B cell (primary cell): Measurements from ENCODE around the gene SLC25A13. TPM values are rescaled to one million over a fixed set of nuclear protein-coding genes. Genes with fewer than 3 reads are reported as not detected.

ENCODE experiments used
- ATAC-seq: fragments of 200-7000 bp; cut with Tn5 transposase; one replicate; pipeline ENCODE4 v1.10.0; 2021; ENCODE audit warnings: low read depth, mild to moderate bottlenecking, moderate number of reproducible peaks, moderate library complexity
- CTCF ChIA-PET: fragments of 350-600 bp; sonication (Branson Sonifier 250); formaldehyde crosslinking; loops from one replicate; lab custom pipeline; 2021; ENCODE audit warnings: antibody characterized with exemption, inconsistent platforms; lab: Charles Lee
- POLR2A ChIA-PET: fragments of 350-600 bp; sonication (Branson Sonifier 250); formaldehyde crosslinking; loops from one replicate; lab custom pipeline; 2021; ENCODE audit warnings: antibody characterized with exemption; lab: Charles Lee
- DNase-seq: peaks from one replicate; pipeline ENCODE4 v3.0.0; 2013
- H2AFZ ChIP-seq: 2 replicates; pipeline ENCODE4 v1.6.1; 2012; ENCODE audit warnings: mild to moderate bottlenecking, low read depth, low read length; ENCODE audit not compliant: insufficient read depth, poor library complexity, severe bottlenecking
- H3K27ac ChIP-seq, 2 donors: 1 replicate in 1 of 2; 2 replicates in 1 of 2; pipeline ENCODE4 v1.5.1; 2012 to 2013; ENCODE audit warnings: low read length in 2 of 2, mild to moderate bottlenecking in 2 of 2, moderate library complexity in 1 of 2
- H3K27me3 ChIP-seq, 4 experiments: fragments of 200-600 bp in 1 of 4; sonication (generic) in 1 of 4; replicated peaks in 1 of 4; 1 replicate in 2 of 4; 2 replicates in 2 of 4; pipeline versions ENCODE4 v1.6.1 to v1.7.0; 2013 to 2016; ENCODE audit warnings: low read length in 3 of 4, mild to moderate bottlenecking in 2 of 4, mixed read lengths in 1 of 4, moderate library complexity in 1 of 4; ENCODE audit not compliant: insufficient read depth in 4 of 4, control insufficient read depth in 3 of 4; ENCODE audit errors: control extremely low read depth in 1 of 4
- H3K36me3 ChIP-seq, 2 experiments: replicated peaks in 1 of 2; 1 replicate in 1 of 2; 2 replicates in 1 of 2; pipeline versions ENCODE4 v1.6.1 to v1.7.1; 2013; ENCODE audit warnings: low read length in 1 of 2; ENCODE audit not compliant: insufficient read depth in 2 of 2, control insufficient read depth in 1 of 2; ENCODE audit errors: control extremely low read depth in 1 of 2, extremely low read depth in 1 of 2
- H3K4me1 ChIP-seq, 2 donors: fragments of 200-600 bp in 1 of 2; sonication (generic) in 1 of 2; 1 replicate in 1 of 2; 2 replicates in 1 of 2; pipeline versions ENCODE4 v1.5.1 to v1.6.1; 2013 to 2017; ENCODE audit warnings: low read length in 2 of 2; ENCODE audit not compliant: control insufficient read depth in 2 of 2, insufficient read depth in 2 of 2
- H3K4me2 ChIP-seq: replicated peaks from 2 replicates; pipeline ENCODE3; 2012; ENCODE audit warnings: mild to moderate bottlenecking, low read depth, low read length; ENCODE audit not compliant: poor library complexity, severe bottlenecking
- H3K4me3 ChIP-seq, 5 experiments: fragments of 200-600 bp in 1 of 5; sonication (generic) in 1 of 5; 1 replicate in 3 of 5; 2 replicates in 2 of 5; pipeline versions ENCODE4 v1.5.1 to v1.7.0; 2011 to 2016; ENCODE audit warnings: low read length in 4 of 5, mild to moderate bottlenecking in 4 of 5, low read depth in 2 of 5, control low read depth in 1 of 5, moderate library complexity in 1 of 5; ENCODE audit not compliant: insufficient read depth in 1 of 5; ENCODE audit errors: control extremely low read depth in 1 of 5, extremely low read depth in 1 of 5
- H3K79me2 ChIP-seq: fragments of 200-600 bp; sonication (generic); one replicate; pipeline ENCODE4 v1.6.0; 2016; ENCODE audit warnings: low read length; ENCODE audit not compliant: control insufficient read depth, insufficient read depth
- H3K9ac ChIP-seq: fragments of 200-600 bp; sonication (generic); 2 replicates; pipeline ENCODE4 v1.6.1; 2017; ENCODE audit warnings: mild to moderate bottlenecking, low read length, moderate library complexity
- H3K9me3 ChIP-seq, 3 donors: one replicate each; pipeline versions ENCODE4 v1.6.1 to v1.7.1; 2013; ENCODE audit warnings: low read length in 2 of 3; ENCODE audit not compliant: control insufficient read depth in 2 of 3, insufficient read depth in 1 of 3; ENCODE audit errors: control extremely low read depth in 1 of 3
- H4K20me1 ChIP-seq: 2 replicates; pipeline ENCODE4 v1.6.0; 2012; ENCODE audit warnings: mild to moderate bottlenecking, low read length; ENCODE audit not compliant: insufficient read depth, control insufficient read depth, poor library complexity, severe bottlenecking
- H3K27ac Mint-ChIP-seq: one replicate; pipeline ENCODE4 v1.8.0; 2021; ENCODE audit warnings: mixed read lengths
- H3K27me3 Mint-ChIP-seq: one replicate; pipeline ENCODE4 v1.8.0; 2021; ENCODE audit warnings: mixed read lengths
- H3K4me1 Mint-ChIP-seq: one replicate; pipeline ENCODE4 v1.8.0; 2021; ENCODE audit warnings: mixed read lengths
- H3K4me3 Mint-ChIP-seq: one replicate; pipeline ENCODE4 v1.8.0; 2021; ENCODE audit warnings: mixed read lengths
- H3K9me3 Mint-ChIP-seq: one replicate; pipeline ENCODE4 v1.8.0; 2022; ENCODE audit warnings: mixed read lengths; ENCODE audit not compliant: insufficient read depth
- EZH2 ChIP-seq: IDR thresholded peaks from 2 replicates; pipeline ENCODE4 v1.6.1; 2012; ENCODE audit warnings: borderline replicate concordance, low read depth, mild to moderate bottlenecking, moderate library complexity, low read length; ENCODE audit not compliant: insufficient read depth, poor library complexity, severe bottlenecking
- WGBS: methylation state at CpG from one replicate; pipeline ENCODE4 v1.1.5; 2013; ENCODE audit warnings: missing lambda C conversion rate; ENCODE audit not compliant: insufficient coverage; 5-methylcytosine and 5-hydroxymethylcytosine counted together
- intact Hi-C: fragments of 100-400 bp; cut with micrococcal nuclease; formaldehyde crosslinking; loops from one replicate; pipeline ENCODE4 v1.10.0; 2022
- polyA plus RNA-seq: library from polyadenylated mRNA; depleted of rRNA; stranded (reverse); fragments of >200 nt; gene quantifications from 2 replicates; pipeline ENCODE4 v1.2.3, GENCODE V29; 2012
- total RNA-seq, 2 donors: library from RNA; stranded (reverse); fragments of 120-200 nt in 1 of 2; gene quantifications; 1 replicate in 1 of 2; 2 replicates in 1 of 2; pipeline versions ENCODE4 v1.2.3 to v1.2.4, GENCODE V29; 2013 to 2022
- TF ChIP-seq, protein P1 (sequence below): fragments of 200-600 bp; IDR thresholded peaks from one replicate; pipeline ENCODE4 v1.8.0; 2022; ENCODE audit warnings: antibody characterized with exemption, mild to moderate bottlenecking

SLC25A13 gene
- total and polyA plus RNA-seq, 2 donors (not counting 1 experiment from before 2014, with no cell fraction given): 12.5 to 30.9 TPM

DNA sequence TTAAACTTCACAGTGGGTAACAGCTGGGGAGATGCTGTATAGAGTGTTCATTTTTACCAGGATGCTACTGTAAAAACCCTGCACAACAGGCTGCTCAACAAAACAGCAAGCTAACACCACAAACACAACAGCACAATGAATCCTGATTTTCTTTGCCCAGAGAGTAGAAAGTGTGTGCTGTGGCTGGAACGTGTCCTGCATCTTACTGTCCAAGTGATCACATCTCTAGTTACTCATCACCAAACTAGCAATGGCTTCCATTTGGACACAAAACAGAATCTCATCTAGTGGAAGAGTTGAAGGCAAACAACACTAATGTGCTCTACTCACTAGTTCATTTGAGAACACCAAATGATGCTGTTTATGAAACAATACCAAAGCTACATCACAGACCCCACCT lies 121.2 kb downstream of the SLC25A13 start:
- no peak for DNase-seq
- no peak overlapping the region for H3K4me2 ChIP-seq
- intact Hi-C loops: no loop called here
- ChIA-PET POLR2A (no interaction called here), CTCF (no interaction called here)
- H3K27me3 ChIP-seq: no peaks in the 10 kb centered on the region
- no peaks in the 10 kb centered on the region for H3K79me2 ChIP-seq
- Mint-ChIP-seq H3K4me1 (no peaks in the 10 kb centered on the region), H3K4me3 (no peak overlapping the region), H3K9me3 (no peaks in the 10 kb centered on the region), H3K27ac (no peak overlapping the region), H3K27me3 (no peaks in the 10 kb centered on the region)
- no peaks in the 10 kb centered on the region for H3K9me3 ChIP-seq
- no peak overlapping the region for H2AFZ ChIP-seq
- H3K27ac ChIP-seq: no peak overlapping the region
- H3K36me3 ChIP-seq: peaks cover 2 to 6% of the 10 kb centered on the region in 2 experiments
- WGBS: no CpG with 5 or more reads among the region's 1 CpG
- TF ChIP-seq, protein P1, sequence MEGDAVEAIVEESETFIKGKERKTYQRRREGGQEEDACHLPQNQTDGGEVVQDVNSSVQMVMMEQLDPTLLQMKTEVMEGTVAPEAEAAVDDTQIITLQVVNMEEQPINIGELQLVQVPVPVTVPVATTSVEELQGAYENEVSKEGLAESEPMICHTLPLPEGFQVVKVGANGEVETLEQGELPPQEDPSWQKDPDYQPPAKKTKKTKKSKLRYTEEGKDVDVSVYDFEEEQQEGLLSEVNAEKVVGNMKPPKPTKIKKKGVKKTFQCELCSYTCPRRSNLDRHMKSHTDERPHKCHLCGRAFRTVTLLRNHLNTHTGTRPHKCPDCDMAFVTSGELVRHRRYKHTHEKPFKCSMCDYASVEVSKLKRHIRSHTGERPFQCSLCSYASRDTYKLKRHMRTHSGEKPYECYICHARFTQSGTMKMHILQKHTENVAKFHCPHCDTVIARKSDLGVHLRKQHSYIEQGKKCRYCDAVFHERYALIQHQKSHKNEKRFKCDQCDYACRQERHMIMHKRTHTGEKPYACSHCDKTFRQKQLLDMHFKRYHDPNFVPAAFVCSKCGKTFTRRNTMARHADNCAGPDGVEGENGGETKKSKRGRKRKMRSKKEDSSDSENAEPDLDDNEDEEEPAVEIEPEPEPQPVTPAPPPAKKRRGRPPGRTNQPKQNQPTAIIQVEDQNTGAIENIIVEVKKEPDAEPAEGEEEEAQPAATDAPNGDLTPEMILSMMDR: no peak
- no peak for TF ChIP-seq EZH2
- no peak overlapping the region for H3K9ac ChIP-seq
- no peaks in the 10 kb centered on the region for H3K4me1 ChIP-seq
- no peak for ATAC-seq
- H4K20me1 ChIP-seq: no peaks in the 10 kb centered on the region
- H3K4me3 ChIP-seq: no peak overlapping the region

DNA sequence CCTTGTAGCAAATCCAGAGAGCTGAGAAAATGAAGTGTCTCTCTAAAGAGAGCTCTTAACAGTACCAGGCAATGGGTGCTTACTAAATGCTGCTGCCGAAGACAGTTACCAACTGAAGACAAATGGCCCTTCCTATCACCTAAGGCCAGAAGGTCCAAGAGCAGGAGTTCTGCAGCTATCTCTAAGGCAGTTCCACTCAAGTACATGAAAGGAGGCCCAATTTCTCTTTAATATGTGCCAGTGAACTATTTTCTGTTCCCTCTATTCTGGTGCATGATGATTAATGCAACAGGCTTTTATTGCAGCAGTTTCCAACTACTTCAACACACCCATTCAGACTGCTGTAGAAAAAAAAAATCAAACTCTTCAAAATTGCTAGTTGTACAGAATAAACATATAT lies 122.5 kb downstream of the SLC25A13 start:
- Histone ChIP-seq H4K20me1 (no peaks in the 10 kb centered on the region), H3K27me3 (no peaks in the 10 kb centered on the region), H3K36me3 (peaks cover under 1 to 6% of the 10 kb centered on the region in 2 experiments), H3K4me2 (no peak overlapping the region), H3K4me3 (no peak overlapping the region), H3K9me3 (no peaks in the 10 kb centered on the region), H2AFZ (no peak overlapping the region), H3K9ac (no peak overlapping the region), H3K79me2 (no peaks in the 10 kb centered on the region), H3K27ac (no peak overlapping the region), H3K4me1 (no peaks in the 10 kb centered on the region)
- no peak for TF ChIP-seq EZH2
- no peaks in the 10 kb centered on the region for H3K27me3 Mint-ChIP-seq
- intact Hi-C loops: no loop called here
- DNase-seq: no peak
- H3K4me1 Mint-ChIP-seq: no peaks in the 10 kb centered on the region
- ATAC-seq: no peak
- H3K9me3 Mint-ChIP-seq: no peaks in the 10 kb centered on the region
- 100% methylated on average over 1 of the region's 1 CpG for WGBS
- ChIA-PET CTCF (no interaction called here), POLR2A (no interaction called here)
- no peak overlapping the region for H3K4me3 Mint-ChIP-seq
- no peak overlapping the region for H3K27ac Mint-ChIP-seq
